ENCODE measurements around the gene NOS1AP.

GRCh38 chr1:162128693-162129356, 59.3 kb downstream of the NOS1AP start:
- TF ChIP-seq CTCF (conservative IDR thresholded peaks at IDR 0.05), result no peak
- TF ChIP-seq ZFX (IDR thresholded peaks at IDR 0.05), result no peak

Measured in C4-2B (cell line).